Neuronal stem cell (in vitro differentiated cells): ENCODE measurements around the gene MFAP4.

Source experiments
- DNase-seq: peaks from one replicate; pipeline ENCODE4 v3.0.0-alpha.2; 2013; ENCODE audit warnings: low spot score
- H2AFZ ChIP-seq: one replicate; pipeline ENCODE4 v1.6.1; 2013; ENCODE audit warnings: mild to moderate bottlenecking, low read length, inconsistent platforms
- H2AK5ac ChIP-seq: 2 replicates; pipeline ENCODE4 v1.6.1; 2013; ENCODE audit warnings: low read depth, mild to moderate bottlenecking, inconsistent platforms, low read length, moderate library complexity, mixed read lengths
- H2BK120ac ChIP-seq: 2 replicates; pipeline ENCODE4 v1.6.1; 2013; ENCODE audit warnings: low read depth, mild to moderate bottlenecking, inconsistent platforms, low read length, moderate library complexity, mixed read lengths
- H2BK12ac ChIP-seq: one replicate; pipeline ENCODE4 v1.6.1; 2013; ENCODE audit warnings: low read length, inconsistent platforms
- H2BK15ac ChIP-seq: 2 replicates; pipeline ENCODE4 v1.6.1; 2013; ENCODE audit warnings: mild to moderate bottlenecking, low read length, inconsistent platforms, mixed read lengths
- H2BK5ac ChIP-seq: one replicate; pipeline ENCODE4 v1.6.1; 2013; ENCODE audit warnings: inconsistent platforms, mild to moderate bottlenecking, low read length, moderate library complexity
- H3K14ac ChIP-seq: one replicate; pipeline ENCODE4 v1.6.1; 2013; ENCODE audit warnings: low read length, inconsistent platforms
- H3K18ac ChIP-seq: 2 replicates; pipeline ENCODE4 v1.6.1; 2013; ENCODE audit warnings: low read length, inconsistent platforms
- H3K23ac ChIP-seq: 2 replicates; pipeline ENCODE4 v1.6.1; 2013; ENCODE audit warnings: low read depth, mild to moderate bottlenecking, mixed read lengths, low read length, inconsistent platforms; ENCODE audit not compliant: poor library complexity
- H3K27ac ChIP-seq: replicated peaks from 3 replicates; pipeline ENCODE4 v1.5.1; 2013; ENCODE audit warnings: low read length, inconsistent platforms
- H3K27me3 ChIP-seq, 3 experiments: 2 replicates each; pipeline ENCODE4 v1.6.1; 2013; ENCODE audit warnings: low read length in 3 of 3, mild to moderate bottlenecking in 2 of 3, inconsistent platforms in 1 of 3, low read depth in 1 of 3, mixed read lengths in 1 of 3, moderate library complexity in 1 of 3; ENCODE audit not compliant: control insufficient read depth in 3 of 3, insufficient read depth in 3 of 3
- H3K36me3 ChIP-seq, 2 donors: replicated peaks in 1 of 2; 2 replicates each; pipeline ENCODE4 v1.6.1; 2013; ENCODE audit warnings: low read length in 2 of 2; ENCODE audit not compliant: control insufficient read depth in 2 of 2, insufficient read depth in 2 of 2
- H3K4ac ChIP-seq: 2 replicates; pipeline ENCODE4 v1.6.1; 2013; ENCODE audit warnings: inconsistent platforms, mild to moderate bottlenecking, low read length, moderate library complexity
- H3K4me1 ChIP-seq, 2 donors: 1 replicate in 1 of 2; 2 replicates in 1 of 2; pipeline ENCODE4 v1.6.1; 2013; ENCODE audit warnings: low read length in 2 of 2, low read depth in 1 of 2; ENCODE audit not compliant: control insufficient read depth in 2 of 2, insufficient read depth in 1 of 2
- H3K4me2 ChIP-seq: one replicate; pipeline ENCODE4 v1.6.1; 2013; ENCODE audit warnings: mild to moderate bottlenecking, low read length, inconsistent platforms; ENCODE audit not compliant: insufficient read depth, poor library complexity, severe bottlenecking
- H3K4me3 ChIP-seq, 2 donors: 2 replicates each; pipeline ENCODE4 v1.5.1; 2013; ENCODE audit warnings: low read length in 2 of 2, mild to moderate bottlenecking in 2 of 2, inconsistent platforms in 1 of 2, moderate library complexity in 1 of 2
- H3K79me1 ChIP-seq: one replicate; pipeline ENCODE4 v1.6.1; 2013; ENCODE audit warnings: low read depth, mild to moderate bottlenecking, inconsistent platforms, low read length, moderate library complexity
- H3K9ac ChIP-seq: one replicate; pipeline ENCODE4 v1.6.1; 2013; ENCODE audit warnings: mild to moderate bottlenecking, low read depth, low read length, inconsistent platforms; ENCODE audit not compliant: poor library complexity
- H3K9me3 ChIP-seq, 2 donors: replicated peaks in 1 of 2; 2 replicates each; pipeline versions ENCODE3 to v1.6.1; 2013; ENCODE audit warnings: low read length in 2 of 2, mild to moderate bottlenecking in 2 of 2, inconsistent platforms in 1 of 2, low read depth in 1 of 2, mixed read lengths in 1 of 2, moderate library complexity in 1 of 2; ENCODE audit not compliant: control insufficient read depth in 2 of 2, insufficient read depth in 1 of 2
- H4K8ac ChIP-seq: one replicate; pipeline ENCODE4 v1.6.1; 2013; ENCODE audit warnings: low read depth, mild to moderate bottlenecking, inconsistent platforms, low read length, moderate library complexity
- H4K91ac ChIP-seq: one replicate; pipeline ENCODE4 v1.6.1; 2013; ENCODE audit warnings: low read length, low read depth, mild to moderate bottlenecking, inconsistent platforms; ENCODE audit not compliant: poor library complexity
- WGBS, 2 donors: extraction: QIAGEN DNeasy Blood & Tissue Kit; methylation state at CpG; one replicate each; pipeline ENCODE4 v1.1.7; 2013; ENCODE audit warnings: missing lambda C conversion rate in 2 of 2, mixed read lengths in 1 of 2; ENCODE audit not compliant: insufficient read length in 2 of 2, insufficient replicate concordance in 1 of 2; ENCODE audit errors: extremely low coverage in 2 of 2; 5-methylcytosine and 5-hydroxymethylcytosine counted together

The MFAP4 gene

GRCh38 chr17:19414396-19415280, 27.6 kb upstream of the MFAP4 start:
- Histone ChIP-seq H2BK12ac (peak overlapping the region; percentile 11), H3K23ac (no peak overlapping the region), H3K9me3 (no peaks in the 10 kb centered on the region), H3K14ac (no peak overlapping the region), H3K36me3 (no peaks in the 10 kb centered on the region), H3K18ac (peak overlapping the region; percentile 30), H3K4me3 (no peak overlapping the region), H2BK5ac (no peak overlapping the region), H2BK15ac (peak overlapping the region; percentile 32), H3K27me3 (peaks cover 0 to 51% (median 0%) of the 10 kb centered on the region in 3 experiments), H3K4me2 (no peak overlapping the region), H3K79me1 (no peaks in the 10 kb centered on the region), H4K8ac (no peak overlapping the region), H2AK5ac (peak overlapping the region; percentile 62), H3K4me1 (peaks cover 0 to 13% of the 10 kb centered on the region in 2 donors), H3K4ac (no peak overlapping the region), H2AFZ (no peak overlapping the region), H3K27ac (no peak overlapping the region), H4K91ac (no peak overlapping the region), H2BK120ac (no peak overlapping the region), H3K9ac (no peak overlapping the region)
- no CpG with 5 or more reads among the region's 28 CpGs for WGBS, 2 donors
- no peak for DNase-seq

GRCh38 chr17:19413761-19414160, 26.8 kb upstream of the MFAP4 start:
- no CpG with 5 or more reads among the region's 5 CpGs for WGBS, 2 donors
- no peak overlapping the region for H3K4me2 ChIP-seq

GRCh38 chr17:19412984-19413383, 26.0 kb upstream of the MFAP4 start:
- H3K9ac ChIP-seq = peak overlapping the region; percentile 63
- peak overlapping the region; percentile 45 for H3K18ac ChIP-seq
- H3K27me3 ChIP-seq = peaks cover 0 to 50% (median 0%) of the 10 kb centered on the region in 3 experiments
- H3K14ac ChIP-seq = peak overlapping the region; percentile 5
- no peak overlapping the region for H3K27ac ChIP-seq
- peak overlapping the region; percentile 92 for H2AK5ac ChIP-seq
- H3K4me2 ChIP-seq = no peak overlapping the region
- H3K36me3 ChIP-seq = no peaks in the 10 kb centered on the region
- WGBS, 2 donors = no CpG with 5 or more reads among the region's 12 CpGs
- H2AFZ ChIP-seq = no peak overlapping the region
- no peak overlapping the region for H2BK5ac ChIP-seq
- H3K23ac ChIP-seq = peak overlapping the region; percentile 14
- H2BK120ac ChIP-seq = no peak overlapping the region
- H3K9me3 ChIP-seq = no peaks in the 10 kb centered on the region
- no peaks in the 10 kb centered on the region for H3K79me1 ChIP-seq
- H3K4me1 ChIP-seq = peaks cover 0 to 13% of the 10 kb centered on the region in 2 donors
- no peak for DNase-seq
- H3K4ac ChIP-seq = no peak overlapping the region
- no peak overlapping the region for H2BK15ac ChIP-seq
- H2BK12ac ChIP-seq = no peak overlapping the region
- H4K8ac ChIP-seq = no peak overlapping the region
- H4K91ac ChIP-seq = no peak overlapping the region
- no peak overlapping the region for H3K4me3 ChIP-seq

More at GRCh38 chr17:19413761-19414160, 26.8 kb upstream of the MFAP4 start:
- no peak overlapping the region for H2AK5ac ChIP-seq
- no peaks in the 10 kb centered on the region for H3K36me3 ChIP-seq
- no peak overlapping the region for H3K23ac ChIP-seq
- no peak overlapping the region for H2BK12ac ChIP-seq
- no peaks in the 10 kb centered on the region for H3K79me1 ChIP-seq
- DNase-seq = no peak
- H4K8ac ChIP-seq = no peak overlapping the region
- no peak overlapping the region for H3K18ac ChIP-seq
- H4K91ac ChIP-seq = no peak overlapping the region
- no peak overlapping the region for H3K9ac ChIP-seq
- no peak overlapping the region for H2BK120ac ChIP-seq
- H3K27me3 ChIP-seq = peaks cover 0 to 58% (median 0%) of the 10 kb centered on the region in 3 experiments
- no peak overlapping the region for H2BK15ac ChIP-seq
- no peak overlapping the region for H2AFZ ChIP-seq
- H3K4me3 ChIP-seq = no peak overlapping the region
- no peak overlapping the region for H3K27ac ChIP-seq
- peak overlapping the region; percentile 78 for H3K14ac ChIP-seq
- H3K9me3 ChIP-seq = no peaks in the 10 kb centered on the region
- H3K4ac ChIP-seq = no peak overlapping the region
- H3K4me1 ChIP-seq = peaks cover 0 to 13% of the 10 kb centered on the region in 2 donors
- H2BK5ac ChIP-seq = no peak overlapping the region

GRCh38 chr17:19412510-19412909, 25.5 kb upstream of the MFAP4 start:
- H3K36me3 ChIP-seq = no peaks in the 10 kb centered on the region
- WGBS, 2 donors = no CpG with 5 or more reads among the region's 16 CpGs
- H4K8ac ChIP-seq = no peak overlapping the region
- H2BK15ac ChIP-seq = no peak overlapping the region
- no peak overlapping the region for H2AFZ ChIP-seq
- H4K91ac ChIP-seq = no peak overlapping the region
- peak overlapping the region; percentile 10 for H3K23ac ChIP-seq
- no peak overlapping the region for H3K9ac ChIP-seq
- no peak overlapping the region for H2BK5ac ChIP-seq
- H3K27me3 ChIP-seq = peaks cover 0 to 45% (median 0%) of the 10 kb centered on the region in 3 experiments
- no peak overlapping the region for H3K4me3 ChIP-seq
- no peaks in the 10 kb centered on the region for H3K9me3 ChIP-seq
- no peak overlapping the region for H3K18ac ChIP-seq
- H3K14ac ChIP-seq = peak overlapping the region; percentile 5
- H2BK120ac ChIP-seq = no peak overlapping the region
- H3K27ac ChIP-seq = no peak overlapping the region
- peak overlapping the region; percentile 92 for H2AK5ac ChIP-seq
- H3K4me2 ChIP-seq = no peak overlapping the region
- no peak overlapping the region for H2BK12ac ChIP-seq
- peaks cover 0 to 13% of the 10 kb centered on the region in 2 donors for H3K4me1 ChIP-seq
- no peak for DNase-seq
- H3K4ac ChIP-seq = no peak overlapping the region
- H3K79me1 ChIP-seq = no peaks in the 10 kb centered on the region
